SH-SY5Y (cell line): Measurements from ENCODE around the gene SPANXC.

Experiments
- GATA2 ChIP-seq: IDR thresholded peaks from 2 replicates; pipeline ENCODE4 v1.6.1; 2011; ENCODE audit warnings: mild to moderate bottlenecking, low read depth, low read length
- GATA3 ChIP-seq: IDR thresholded peaks from 2 replicates; pipeline ENCODE4 v1.6.1; 2011; ENCODE audit warnings: low read depth, mild to moderate bottlenecking, low read length, moderate library complexity

- TF ChIP-seq GATA2 (no peak), GATA3 (no peak)
These were observed 21.8 kb downstream of the SPANXC start for GRCh38 chrX:141220342-141221008.
